KMS-11 (cell line): ENCODE results near the gene STXBP5.
"Not testable (repeated sequence)": the region's sequence is repeated elsewhere in the genome, so short reads cannot be mapped to it uniquely, and the experiment has no call there.

Source experiments
- H2AFZ ChIP-seq: fragments of 200-600 bp; sonication (generic); 2 replicates; pipeline ENCODE4 v1.6.1; 2016; ENCODE audit warnings: antibody characterized with exemption, mixed run types, low read depth
- H3K27ac ChIP-seq: fragments of 200-600 bp; sonication (generic); 2 replicates; pipeline ENCODE4 v1.6.1; 2016; ENCODE audit warnings: mild to moderate bottlenecking, mixed run types
- H3K27me3 ChIP-seq: fragments of 200-600 bp; sonication (generic); 2 replicates; pipeline ENCODE4 v1.6.1; 2017; ENCODE audit warnings: mild to moderate bottlenecking, low read depth, mixed run types, moderate library complexity; ENCODE audit not compliant: insufficient read depth
- H3K36me3 ChIP-seq: fragments of 200-600 bp; sonication (generic); 2 replicates; pipeline ENCODE4 v1.6.1; 2017; ENCODE audit warnings: mild to moderate bottlenecking, mixed run types; ENCODE audit not compliant: insufficient read depth
- H3K4me1 ChIP-seq: fragments of 200-600 bp; sonication (generic); 2 replicates; pipeline ENCODE4 v1.6.1; 2016; ENCODE audit warnings: mild to moderate bottlenecking, low read depth, mixed run types; ENCODE audit not compliant: poor library complexity, severe bottlenecking
- H3K4me2 ChIP-seq: fragments of 200-600 bp; sonication (generic); 2 replicates; pipeline ENCODE4 v1.7.0; 2016; ENCODE audit warnings: mild to moderate bottlenecking, mixed run types
- H3K4me3 ChIP-seq: fragments of 200-600 bp; sonication (generic); IDR thresholded peaks from 2 replicates; pipeline ENCODE4 v1.6.1; 2017; ENCODE audit warnings: low read depth, low read length, mixed read lengths; ENCODE audit not compliant: insufficient read depth
- H3K79me2 ChIP-seq: fragments of 200-600 bp; sonication (generic); 2 replicates; pipeline ENCODE4 v1.6.1; 2016; ENCODE audit warnings: low read depth, mixed run types; ENCODE audit not compliant: insufficient read depth
- H3K9ac ChIP-seq: fragments of 200-600 bp; sonication (generic); 2 replicates; pipeline ENCODE4 v1.6.1; 2016; ENCODE audit warnings: mild to moderate bottlenecking, mixed run types
- H4K20me1 ChIP-seq: fragments of 200-600 bp; sonication (generic); 2 replicates; pipeline ENCODE4 v1.6.1; 2016; ENCODE audit warnings: mild to moderate bottlenecking, mixed run types; ENCODE audit not compliant: insufficient read depth
- TF ChIP-seq, protein P1 (sequence below): fragments of 200-600 bp; sonication (generic); conservative IDR thresholded peaks from 2 replicates; pipeline ENCODE4 v1.6.1; 2017; ENCODE audit warnings: low read depth, mild to moderate bottlenecking, antibody characterized with exemption, low read length, moderate library complexity, mixed read lengths

Gene STXBP5

GRCh38 chr6:147246853-147247635 is 42.8 kb downstream of the STXBP5 start:
- no peak overlapping the region for H3K4me3 ChIP-seq
- no peaks in the 10 kb centered on the region for H4K20me1 ChIP-seq
- H3K36me3 ChIP-seq: 0 out of 2 replicates have a peak, but pooled peaks cover 2% of the 10 kb centered on the region
- H3K27me3 ChIP-seq: no peaks in the 10 kb centered on the region
- TF ChIP-seq, protein P1, sequence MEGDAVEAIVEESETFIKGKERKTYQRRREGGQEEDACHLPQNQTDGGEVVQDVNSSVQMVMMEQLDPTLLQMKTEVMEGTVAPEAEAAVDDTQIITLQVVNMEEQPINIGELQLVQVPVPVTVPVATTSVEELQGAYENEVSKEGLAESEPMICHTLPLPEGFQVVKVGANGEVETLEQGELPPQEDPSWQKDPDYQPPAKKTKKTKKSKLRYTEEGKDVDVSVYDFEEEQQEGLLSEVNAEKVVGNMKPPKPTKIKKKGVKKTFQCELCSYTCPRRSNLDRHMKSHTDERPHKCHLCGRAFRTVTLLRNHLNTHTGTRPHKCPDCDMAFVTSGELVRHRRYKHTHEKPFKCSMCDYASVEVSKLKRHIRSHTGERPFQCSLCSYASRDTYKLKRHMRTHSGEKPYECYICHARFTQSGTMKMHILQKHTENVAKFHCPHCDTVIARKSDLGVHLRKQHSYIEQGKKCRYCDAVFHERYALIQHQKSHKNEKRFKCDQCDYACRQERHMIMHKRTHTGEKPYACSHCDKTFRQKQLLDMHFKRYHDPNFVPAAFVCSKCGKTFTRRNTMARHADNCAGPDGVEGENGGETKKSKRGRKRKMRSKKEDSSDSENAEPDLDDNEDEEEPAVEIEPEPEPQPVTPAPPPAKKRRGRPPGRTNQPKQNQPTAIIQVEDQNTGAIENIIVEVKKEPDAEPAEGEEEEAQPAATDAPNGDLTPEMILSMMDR: no peak
- H3K9ac ChIP-seq: no peak overlapping the region
- H2AFZ ChIP-seq: no peak overlapping the region
- H3K4me2 ChIP-seq: no peak overlapping the region
- H3K27ac ChIP-seq: no peak overlapping the region
- no peaks in the 10 kb centered on the region for H3K4me1 ChIP-seq
- no peaks in the 10 kb centered on the region for H3K79me2 ChIP-seq

- Histone ChIP-seq H4K20me1 (no peaks in the 10 kb centered on the region), H3K4me1 (no peaks in the 10 kb centered on the region), H2AFZ (no peak overlapping the region), H3K27me3 (no peaks in the 10 kb centered on the region), H3K9ac (no peak overlapping the region), H3K4me2 (no peak overlapping the region), H3K27ac (no peak overlapping the region), H3K36me3 (0 out of 2 replicates have a peak, but pooled peaks cover 2% of the 10 kb centered on the region), H3K79me2 (no peaks in the 10 kb centered on the region), H3K4me3 (no peak overlapping the region)
- TF ChIP-seq, protein P1: no peak
These were observed 44.6 kb downstream of the STXBP5 start for GRCh38 chr6:147248859-147249258.

GRCh38 chr6:147251072-147251471 is 46.9 kb downstream of the STXBP5 start:
- no peak overlapping the region for H2AFZ ChIP-seq
- H3K4me3 ChIP-seq: no peak overlapping the region
- no peaks in the 10 kb centered on the region for H3K4me1 ChIP-seq
- H3K79me2 ChIP-seq: no peaks in the 10 kb centered on the region
- H4K20me1 ChIP-seq: no peaks in the 10 kb centered on the region
- no peak overlapping the region for H3K9ac ChIP-seq
- no peaks in the 10 kb centered on the region for H3K27me3 ChIP-seq
- TF ChIP-seq, protein P1: no peak
- no peaks in the 10 kb centered on the region for H3K36me3 ChIP-seq
- H3K4me2 ChIP-seq: no peak overlapping the region
- H3K27ac ChIP-seq: no peak overlapping the region

DNA sequence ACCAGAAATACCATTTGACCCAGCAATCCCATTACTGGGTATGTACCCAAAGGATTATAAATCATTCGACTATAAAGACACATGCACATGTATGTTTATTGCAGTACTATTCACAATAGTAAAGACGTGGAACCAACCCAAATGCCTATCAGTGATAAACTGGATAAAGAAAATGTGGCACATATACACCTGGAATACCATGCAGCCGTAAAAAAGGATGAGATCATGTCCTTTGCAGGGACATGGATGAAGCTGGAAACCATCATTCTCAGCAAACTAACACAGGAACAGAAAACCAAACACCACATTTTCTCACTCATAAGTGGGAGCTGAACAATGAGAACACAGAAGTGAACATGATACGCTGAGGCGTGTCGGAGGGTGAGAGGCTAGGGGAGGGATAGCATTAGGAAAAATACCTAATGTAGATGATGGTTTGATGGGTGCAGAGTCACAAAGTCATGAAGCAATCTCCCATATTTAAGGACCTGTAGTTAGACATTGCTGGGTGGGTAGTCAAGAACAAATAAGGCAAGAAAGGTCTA is 50.8 kb downstream of the STXBP5 start:
- H3K4me3 ChIP-seq, H3K4me1 ChIP-seq, H3K27ac ChIP-seq, H2AFZ ChIP-seq, H3K4me2 ChIP-seq, H3K79me2 ChIP-seq, H3K9ac ChIP-seq, H3K36me3 ChIP-seq, H4K20me1 ChIP-seq, H3K27me3 ChIP-seq: not testable (repeated sequence)
